SK-N-MC (cell line): Measurements from ENCODE around the gene ABHD16B.

Source experiments
- EZH2 ChIP-seq: fragments of 200-600 bp; sonication (generic); IDR thresholded peaks from one replicate; pipeline ENCODE4 v1.6.1; 2017; ENCODE audit warnings: antibody characterized with exemption
- POLR2AphosphoS5 ChIP-seq: IDR thresholded peaks from 2 replicates; pipeline ENCODE4 v1.6.1; 2012; ENCODE audit warnings: mild to moderate bottlenecking, low read depth, low read length, borderline replicate concordance

DNA sequence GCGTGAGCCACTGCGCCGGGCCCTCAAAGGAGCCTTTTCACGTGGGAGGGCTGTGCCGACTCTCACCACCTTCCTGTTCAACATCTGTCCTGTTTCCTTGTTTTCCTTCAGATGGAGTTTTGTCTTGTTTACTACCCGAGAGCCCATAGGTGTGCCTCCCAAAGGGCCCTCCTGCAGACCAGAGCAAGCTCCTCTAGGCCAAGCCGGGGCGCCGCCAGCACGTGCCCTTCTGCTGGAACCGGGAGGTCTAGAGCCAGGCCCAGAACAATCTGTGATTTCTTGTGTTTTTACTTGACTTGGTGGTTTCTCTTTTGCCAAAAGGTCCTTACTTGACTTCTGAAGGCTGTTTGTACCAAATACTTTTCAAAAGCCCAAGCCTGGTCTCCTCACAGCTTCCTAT lies 25.6 kb downstream of the ABHD16B start:
- no peak for TF ChIP-seq EZH2
- TF ChIP-seq POLR2AphosphoS5: no peak
